Keratinocyte (primary cell): ENCODE results near the gene HPS3.
A peak's percentile ranks its signal among the peaks of the same experiment; 100 is the strongest.

ENCODE experiments used
- CTCF ChIP-seq, 3 experiments: IDR thresholded peaks in 1 of 3; conservative IDR thresholded peaks in 1 of 3; optimal IDR thresholded peaks in 1 of 3; 2 replicates in 2 of 3; 3 replicates in 1 of 3; pipeline versions ENCODE3 to v1.5.1; 2011; ENCODE audit warnings: low read length in 3 of 3, mild to moderate bottlenecking in 3 of 3, moderate library complexity in 2 of 3, control low read depth in 1 of 3, inconsistent platforms in 1 of 3; ENCODE audit not compliant: insufficient read depth in 2 of 3; ENCODE audit errors: extremely low read depth in 1 of 3
- EZH2 ChIP-seq: IDR thresholded peaks from one replicate; pipeline ENCODE4 v1.6.1; 2012; ENCODE audit warnings: inconsistent platforms, mild to moderate bottlenecking, low read length, moderate library complexity

GRCh38 chr3:149120051-149120972 lies 9.1 kb upstream of the HPS3 start:
- TF ChIP-seq EZH2 (no peak), CTCF (optimal IDR thresholded peaks at IDR 0.05 in 1 of 3, IDR thresholded peaks at IDR 0.05 in 1 of 3, conservative IDR thresholded peaks at IDR 0.05 in 1 of 3; ENCODE audit: extremely low read depth in 1 of 3, insufficient read depth in 2 of 3, low read length in 3 of 3) (peak in 2 of 3 experiments; percentile 36 to 52)
